Suppressor macrophage treated with lipopolysaccharide for 1 hour (primary cell): Measurements from ENCODE around the gene NAALADL2.

Experiments used
- DNase-seq, 3 donors: peaks; one replicate each; pipeline ENCODE4 v3.0.0-alpha.2; 2020 to 2022

The NAALADL2 gene

DNA sequence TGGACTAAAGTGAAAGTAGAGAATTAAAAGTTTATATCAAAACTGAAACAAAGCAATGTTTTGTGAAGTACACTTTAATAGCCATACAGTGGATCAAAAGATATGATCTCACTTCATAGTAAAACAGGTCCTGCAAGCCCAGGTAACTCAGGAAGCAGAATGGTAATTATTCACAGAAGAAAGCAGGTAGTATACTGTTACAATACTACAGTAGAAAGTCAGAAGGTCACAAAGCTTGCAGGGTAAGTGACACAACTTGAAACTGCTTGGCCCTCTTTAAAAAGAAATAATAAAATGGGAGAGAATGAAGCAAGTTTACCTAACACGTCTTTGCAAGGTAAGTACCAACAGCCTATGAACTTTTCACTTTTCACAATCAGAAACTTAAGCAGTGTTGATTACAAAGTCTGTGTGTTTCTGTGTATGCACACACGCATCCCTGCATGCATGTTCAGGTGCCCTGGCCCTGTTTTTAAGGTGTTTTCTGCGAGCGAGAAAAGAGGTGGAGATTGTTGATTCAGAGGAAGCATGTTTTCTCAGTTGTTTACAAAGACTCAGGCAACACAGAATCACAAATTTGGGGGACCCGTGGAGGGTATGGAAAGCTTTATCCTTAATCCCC lies at the start of gene NAALADL2:
Gene NAALADL2 (plus strand): TSS at position 221 of the 622 bp plus-strand sequence.
- DNase-seq, result no peak

DNA sequence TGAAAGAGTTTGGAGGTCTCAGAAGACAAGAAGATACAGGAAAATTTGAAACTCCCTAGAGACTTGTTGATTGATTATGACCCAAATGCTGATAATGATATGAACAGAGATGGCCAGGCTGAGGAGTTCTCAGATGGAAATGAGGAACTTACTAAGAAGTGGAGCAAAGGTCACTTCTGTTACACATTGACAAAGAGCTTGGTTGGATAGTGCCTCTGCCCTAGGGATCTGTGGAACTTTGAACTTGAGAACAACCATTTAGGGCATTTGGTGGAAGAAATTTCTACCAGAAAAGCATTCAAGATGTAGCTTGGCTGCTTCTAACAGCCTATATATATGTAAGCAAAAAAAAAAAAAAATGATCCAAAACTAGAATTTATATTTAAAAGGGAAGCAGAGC lies 48.9 kb upstream of the NAALADL2 start:
- no peak for DNase-seq

GRCh38 chr3:174812172-174812862 lies 46.8 kb upstream of the NAALADL2 start:
- DNase-seq, result no peak

DNA sequence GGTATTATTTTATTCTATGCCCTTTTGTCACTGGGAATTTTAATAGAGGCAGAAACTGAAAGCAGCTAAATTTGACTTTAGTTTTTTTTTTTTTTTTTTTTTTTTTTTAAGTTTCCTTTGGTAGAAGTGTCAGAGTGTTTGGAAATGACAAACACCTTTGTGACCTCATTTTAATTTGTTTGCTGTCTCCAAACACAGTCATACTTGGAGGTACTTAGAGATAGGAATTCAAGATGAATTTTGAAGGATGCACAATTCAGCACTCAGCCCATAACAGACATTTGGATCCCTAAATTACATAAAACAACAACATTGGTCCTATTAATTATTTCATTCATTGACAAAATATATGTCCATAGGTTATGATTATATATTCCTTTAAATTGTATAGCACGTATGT lies 43.4 kb upstream of the NAALADL2 start:
- DNase-seq, result no peak

DNA sequence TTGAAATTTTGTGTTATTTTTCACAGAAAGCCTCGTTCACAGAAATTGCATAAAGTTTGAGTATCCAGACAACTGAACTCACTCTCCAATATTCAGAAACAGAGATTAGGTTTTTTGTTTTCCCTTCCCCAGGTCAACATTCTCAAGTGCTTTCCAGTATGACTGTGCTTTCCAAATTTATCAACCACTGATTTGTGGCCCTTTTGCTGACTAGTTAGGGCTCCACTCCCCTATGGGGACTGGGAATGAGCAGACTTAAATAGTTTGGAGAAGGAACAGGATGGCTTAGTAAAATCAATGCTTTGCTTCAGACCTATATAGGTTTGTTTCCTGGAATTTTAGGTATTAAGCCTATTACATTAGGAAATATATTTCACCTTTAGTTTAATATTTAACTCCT lies 38.2 kb upstream of the NAALADL2 start:
- no peak for DNase-seq

- no peak for DNase-seq
Observed at GRCh38 chr3:174821477-174821876, 37.7 kb upstream of the NAALADL2 start.

GRCh38 chr3:174822320-174822719 lies 36.8 kb upstream of the NAALADL2 start:
- no peak for DNase-seq

DNA sequence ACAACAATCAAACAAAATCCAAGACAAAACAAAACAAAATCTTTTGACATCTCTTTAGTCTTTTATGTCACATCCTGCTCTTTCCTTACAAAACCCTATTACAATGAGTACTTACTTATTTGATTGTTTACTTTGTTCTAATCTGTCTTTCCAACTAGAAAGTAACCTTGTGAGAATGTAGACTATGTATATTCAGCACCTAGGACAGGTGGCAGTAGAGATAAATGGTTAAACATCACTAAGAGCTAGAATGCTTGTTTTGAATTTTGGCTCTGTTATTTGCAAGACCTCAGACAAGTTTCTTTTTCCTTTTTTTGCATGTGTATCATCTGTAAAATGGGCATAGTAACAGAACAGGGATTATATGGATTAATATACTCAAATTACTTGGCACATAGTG lies 33.1 kb upstream of the NAALADL2 start:
- DNase-seq, result no peak

DNA sequence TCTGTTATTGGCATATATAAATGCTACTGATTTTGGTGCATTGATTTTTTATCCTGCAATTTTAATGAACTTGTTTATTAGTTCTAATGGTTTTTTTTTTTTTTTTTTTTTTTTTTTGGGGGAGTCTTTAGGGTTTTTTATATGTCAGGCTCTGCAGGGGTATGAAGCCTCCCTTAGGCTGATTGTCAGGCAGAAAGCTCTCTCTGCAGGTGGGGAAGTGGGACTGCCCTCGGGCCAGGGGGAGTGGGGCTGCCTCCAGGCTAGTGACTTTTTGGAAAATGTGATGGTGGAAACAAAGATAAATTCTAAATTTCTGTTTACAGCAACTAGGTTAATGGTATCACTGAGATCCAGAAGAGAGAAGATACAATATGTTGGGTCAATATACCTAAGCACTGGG lies 14.4 kb upstream of the NAALADL2 start:
- no peak for DNase-seq

DNA sequence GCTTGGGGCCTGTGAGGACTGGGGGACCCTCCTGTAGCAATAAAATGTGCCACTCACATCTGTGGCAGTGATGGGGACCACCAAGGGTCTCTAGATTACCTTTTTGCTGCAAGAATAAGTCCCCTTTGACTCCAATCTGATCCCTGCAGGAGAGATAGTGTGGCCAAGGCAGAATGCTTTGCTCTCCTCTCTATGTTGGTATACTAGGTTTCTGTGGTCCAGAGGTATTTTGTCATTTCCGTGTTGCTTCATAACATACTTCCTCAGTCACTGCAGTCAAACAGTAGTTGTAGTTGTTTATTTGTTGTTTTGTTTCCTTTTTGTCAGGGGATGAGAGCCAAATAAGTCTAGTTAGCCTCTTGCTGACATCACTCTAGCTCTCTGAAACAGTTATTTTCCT lies 13.1 kb upstream of the NAALADL2 start:
- no peak for DNase-seq

GRCh38 chr3:174854987-174855386 lies 4.1 kb upstream of the NAALADL2 start:
- no peak for DNase-seq

GRCh38 chr3:174857301-174857700 lies 1.8 kb upstream of the NAALADL2 start:
- DNase-seq, result no peak

GRCh38 chr3:174858353-174858752 lies 781 bp upstream of the NAALADL2 start:
- DNase-seq, result no peak

DNA sequence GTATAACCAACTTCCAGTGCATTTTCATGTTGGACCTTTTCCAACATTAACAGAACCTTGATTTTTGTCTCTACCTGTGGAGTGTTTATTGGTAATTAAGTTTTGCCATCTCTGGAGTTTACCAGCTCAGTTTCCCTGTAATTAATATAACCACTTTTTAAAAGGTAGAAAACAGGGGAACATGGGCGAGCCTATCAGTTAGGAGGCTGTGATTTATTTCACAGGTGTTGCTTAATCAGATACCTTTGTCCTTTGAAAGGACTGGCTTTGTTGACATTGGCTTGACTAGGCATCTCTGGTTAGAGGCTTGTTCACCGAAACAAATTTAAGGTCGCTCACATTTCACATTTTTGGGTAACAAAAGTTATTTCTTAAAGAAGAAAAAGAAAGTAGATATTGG lies 622 bp downstream of the NAALADL2 start:
- no peak for DNase-seq

- DNase-seq, result no peak
Observed at GRCh38 chr3:174862101-174862500, 3.0 kb downstream of the NAALADL2 start.

- no peak for DNase-seq
Observed at GRCh38 chr3:174862666-174863065, 3.5 kb downstream of the NAALADL2 start.

DNA sequence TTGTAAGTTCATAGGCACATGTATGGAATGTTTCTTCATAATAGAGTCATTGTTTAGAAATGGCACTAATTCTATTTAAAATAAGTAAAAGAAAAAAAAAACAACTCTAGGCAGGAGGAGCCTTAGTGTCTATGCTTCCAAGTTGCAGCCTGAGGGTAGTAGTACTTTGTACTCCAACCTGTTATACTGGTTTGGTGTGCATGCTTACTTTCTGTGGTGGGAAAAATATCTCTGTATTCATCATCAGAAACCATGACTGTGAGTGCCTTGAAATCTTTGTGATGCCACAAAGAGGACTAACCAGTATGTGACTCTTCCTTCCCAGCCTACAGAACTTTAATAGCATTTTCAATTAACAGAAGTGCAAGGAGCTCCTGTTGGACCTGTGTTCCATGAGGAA lies 4.4 kb downstream of the NAALADL2 start:
- no peak for DNase-seq

GRCh38 chr3:174869448-174869847 lies 10.3 kb downstream of the NAALADL2 start:
- no peak for DNase-seq

DNA sequence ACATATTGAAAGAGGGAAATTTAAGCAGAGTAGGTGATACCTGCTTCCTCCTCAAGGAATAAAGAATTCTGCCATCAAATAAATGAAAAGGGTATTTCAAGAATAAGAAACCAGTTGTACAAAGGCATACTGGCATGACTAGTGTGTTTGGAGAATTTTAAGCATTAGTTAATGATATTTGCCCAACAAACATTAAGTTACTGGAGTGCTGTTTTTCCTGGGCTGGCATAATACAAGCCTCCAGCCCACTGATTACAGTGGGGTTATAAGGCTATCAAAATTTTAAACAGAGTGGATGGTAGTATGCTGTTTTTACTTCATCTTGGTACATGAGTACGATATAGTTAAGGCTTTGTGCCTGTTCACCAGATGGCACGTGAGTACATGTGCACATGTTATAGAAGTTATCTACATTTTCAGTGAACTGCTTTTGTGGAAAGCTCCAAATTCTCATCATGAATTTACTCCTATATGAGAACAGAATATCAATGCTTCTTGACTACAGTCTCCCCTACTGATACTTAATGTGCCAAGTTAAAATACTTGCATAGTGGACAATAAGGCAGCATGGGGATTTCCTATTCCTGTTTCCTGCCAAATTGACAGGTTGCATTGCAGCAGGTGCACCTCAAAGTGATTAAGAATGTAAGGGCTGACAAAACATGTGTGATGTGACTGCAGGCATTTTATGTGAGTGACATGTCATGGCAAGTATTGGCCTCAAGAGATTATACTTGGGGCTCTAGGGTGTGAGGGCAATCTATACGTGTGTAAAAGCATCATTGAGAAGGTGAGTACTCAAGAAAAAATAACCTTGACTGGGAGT lies 14.9 kb downstream of the NAALADL2 start:
- DNase-seq, result no peak

- no peak for DNase-seq
Observed at GRCh38 chr3:174882789-174883188, 23.7 kb downstream of the NAALADL2 start.

- no peak for DNase-seq
Observed at GRCh38 chr3:174883881-174884675, 24.9 kb downstream of the NAALADL2 start.

- no peak for DNase-seq
Observed at GRCh38 chr3:174884776-174885568, 25.8 kb downstream of the NAALADL2 start.
